GM21381 (cell line): ENCODE results near the gene ZEB1.
A peak's percentile ranks its signal among the peaks of the same experiment; 100 is the strongest.
"Not testable (repeated sequence)": the region's sequence is repeated elsewhere in the genome, so short reads cannot be mapped to it uniquely, and the experiment has no call there.

ENCODE experiments used
- ATAC-seq: cut with Tn5 transposase; IDR thresholded peaks from one replicate; pipeline ENCODE4 v1.9.1; 2021; ENCODE audit warnings: mild to moderate bottlenecking, moderate library complexity; ENCODE audit not compliant: unreplicated experiment

ZEB1 gene

GRCh38 chr10:31364238-31364637 is 45.2 kb downstream of the ZEB1 start:
- not testable (repeated sequence) for ATAC-seq

- ATAC-seq: no peak
These were observed 47.7 kb downstream of the ZEB1 start for GRCh38 chr10:31366703-31367102.

GRCh38 chr10:31368724-31369123 is 49.7 kb downstream of the ZEB1 start:
- ATAC-seq: no peak

DNA sequence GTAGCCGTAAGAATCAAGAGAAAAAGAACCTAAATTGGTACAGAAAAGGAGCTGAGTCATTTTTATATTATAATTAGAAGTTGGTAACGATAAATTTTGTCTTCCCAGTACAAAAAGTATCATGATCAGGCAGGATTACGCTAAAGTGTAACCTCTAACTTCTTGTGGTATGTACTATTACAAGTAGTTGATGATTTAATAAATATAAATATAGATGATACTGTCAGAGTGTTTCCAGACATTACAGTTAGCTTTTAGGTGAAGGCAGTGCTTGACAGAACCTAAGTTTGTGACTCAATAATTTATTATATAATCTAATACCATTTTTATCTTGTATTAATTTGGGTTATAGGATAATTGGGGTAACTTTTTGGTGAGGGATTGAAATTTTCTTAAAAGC is 53.4 kb downstream of the ZEB1 start:
- no peak for ATAC-seq

- no peak for ATAC-seq
These were observed 55.2 kb downstream of the ZEB1 start for GRCh38 chr10:31374146-31374696.

DNA sequence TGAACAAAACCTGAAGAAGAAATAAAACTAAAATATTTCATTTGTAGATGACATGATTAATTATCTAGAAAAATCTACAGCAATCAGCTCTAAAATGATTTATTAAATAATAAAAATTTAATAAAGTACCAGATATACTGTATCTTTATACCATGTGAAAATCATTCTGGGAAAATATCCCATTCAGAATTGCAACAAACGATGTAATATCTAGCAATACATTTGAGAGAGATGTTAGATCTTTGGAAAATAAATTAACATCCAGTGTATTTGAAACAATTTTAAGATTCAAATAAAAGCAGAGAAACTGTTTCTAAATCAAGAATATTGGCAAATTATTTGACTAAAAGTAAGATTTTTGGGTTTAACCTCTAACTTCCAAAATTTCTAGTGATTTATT is 62.2 kb downstream of the ZEB1 start:
- ATAC-seq: no peak

GRCh38 chr10:31381766-31382316 is 62.8 kb downstream of the ZEB1 start:
- ATAC-seq: no peak

DNA sequence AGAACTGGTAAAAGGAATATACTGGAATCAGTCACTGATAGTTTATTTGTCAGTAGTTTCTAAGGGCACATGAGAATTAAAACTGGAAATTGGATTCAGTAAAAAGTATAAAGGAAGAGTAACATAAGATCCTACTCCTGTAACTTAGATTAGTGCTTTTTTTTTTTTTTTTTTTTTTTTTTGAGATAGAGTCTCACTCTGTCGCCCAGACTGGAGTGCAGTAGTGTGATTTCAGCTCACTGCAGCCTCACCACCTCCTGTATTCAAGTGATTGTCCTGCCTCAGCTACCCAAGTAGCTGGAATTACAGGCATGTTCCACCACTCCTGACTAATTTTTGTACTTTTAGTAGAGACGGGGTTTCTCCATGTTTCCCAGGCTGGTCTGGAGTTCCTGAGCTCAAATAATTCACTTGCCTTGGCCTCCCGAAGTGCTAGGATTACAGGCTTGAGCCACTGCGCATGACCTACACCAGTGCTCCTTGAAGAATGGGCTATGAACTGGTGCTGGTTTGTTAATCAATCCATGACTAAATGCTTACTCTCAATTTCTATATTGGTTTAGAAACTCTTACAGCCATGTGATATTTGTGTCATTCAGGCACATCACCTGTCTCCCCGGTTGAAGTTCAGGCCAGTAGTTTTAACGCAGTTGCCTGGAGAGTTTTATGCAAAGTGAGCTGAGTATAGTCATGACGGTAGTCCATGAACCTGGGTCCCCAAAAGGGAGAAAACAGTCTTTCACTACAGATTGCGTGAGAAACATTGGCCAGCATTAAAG is 65.0 kb downstream of the ZEB1 start:
- peak; percentile 92 for ATAC-seq

GRCh38 chr10:31384589-31384949 is 65.6 kb downstream of the ZEB1 start:
- ATAC-seq: peak; percentile 26

DNA sequence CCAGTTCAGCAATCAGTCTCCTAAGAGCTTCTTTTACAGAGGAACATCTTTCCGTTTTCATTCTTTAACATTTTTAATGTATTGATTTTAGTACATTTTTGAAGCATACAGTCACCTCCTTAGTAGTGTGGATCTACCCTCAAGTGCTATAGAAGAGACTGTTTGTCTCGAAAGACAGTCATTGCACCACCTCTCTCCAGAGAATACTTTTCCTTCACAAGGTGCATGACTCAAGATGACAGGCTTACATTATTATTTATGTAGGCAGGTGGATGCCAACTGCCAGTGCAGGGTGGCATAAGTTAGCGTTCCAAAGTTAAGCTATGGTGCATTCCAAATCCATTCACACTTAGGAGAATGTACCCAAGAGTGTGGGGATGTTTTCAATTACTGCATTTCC is 71.8 kb downstream of the ZEB1 start:
- no peak for ATAC-seq

DNA sequence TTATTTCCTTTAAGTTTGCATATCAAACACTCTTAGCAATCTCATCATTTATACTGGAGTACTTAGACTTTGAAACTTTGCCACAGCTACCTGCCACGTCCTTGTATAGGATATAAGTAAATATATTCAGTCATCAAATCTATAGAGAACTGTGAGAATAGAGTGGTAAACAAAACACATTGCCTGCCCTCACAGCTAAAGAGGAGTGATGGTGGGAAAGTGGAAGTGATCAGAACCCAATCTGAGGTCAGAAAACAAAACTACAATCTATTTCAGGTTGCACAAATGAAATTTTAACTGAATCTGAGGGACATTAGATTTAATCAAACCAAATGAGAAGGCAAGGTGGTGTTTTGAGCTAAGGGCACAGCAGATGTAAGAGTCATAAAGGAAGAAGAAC is 74.8 kb downstream of the ZEB1 start:
- peak; percentile 49 for ATAC-seq

DNA sequence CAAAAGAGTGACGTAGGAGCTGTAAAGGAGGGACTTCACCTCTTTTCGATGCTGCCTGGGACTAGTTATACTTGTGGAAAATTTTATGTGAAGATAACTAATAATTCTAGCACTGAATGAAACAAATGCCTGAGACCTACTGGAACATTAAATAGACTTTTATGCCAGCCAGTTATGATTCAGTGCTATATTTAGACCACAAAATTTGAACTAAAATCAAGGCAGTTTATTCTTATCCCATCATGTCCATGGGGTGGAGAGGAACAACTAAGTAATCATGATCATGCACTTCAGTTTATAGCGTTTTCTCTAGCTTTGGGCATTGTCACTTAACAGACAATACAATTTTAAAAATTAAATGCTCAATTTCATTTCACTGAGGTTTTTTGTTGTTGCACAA is 76.7 kb downstream of the ZEB1 start:
- no peak for ATAC-seq

GRCh38 chr10:31396376-31396775 is 77.4 kb downstream of the ZEB1 start:
- ATAC-seq: no peak

DNA sequence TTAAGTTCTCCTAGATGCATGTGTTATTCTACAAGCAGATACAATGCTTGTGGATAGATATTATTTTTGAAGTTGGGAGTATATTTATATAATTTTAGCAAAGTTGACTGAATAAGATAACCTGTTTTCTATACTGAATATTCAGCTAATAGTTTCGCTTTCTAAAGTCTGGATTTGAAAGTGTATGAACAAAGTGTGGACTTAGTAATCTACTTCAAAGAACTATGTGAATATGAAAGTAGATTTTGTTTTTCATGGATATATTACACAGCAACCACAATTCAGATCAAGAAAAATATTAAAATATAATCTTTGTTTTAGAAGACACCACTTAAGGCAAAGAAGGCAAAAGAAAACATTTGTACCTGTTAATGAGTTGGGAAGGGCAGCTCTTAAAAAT is 78.8 kb downstream of the ZEB1 start:
- no peak for ATAC-seq

GRCh38 chr10:31399171-31399570 is 80.2 kb downstream of the ZEB1 start:
- no peak for ATAC-seq

- ATAC-seq: no peak
These were observed 80.6 kb downstream of the ZEB1 start for GRCh38 chr10:31399631-31400030.

DNA sequence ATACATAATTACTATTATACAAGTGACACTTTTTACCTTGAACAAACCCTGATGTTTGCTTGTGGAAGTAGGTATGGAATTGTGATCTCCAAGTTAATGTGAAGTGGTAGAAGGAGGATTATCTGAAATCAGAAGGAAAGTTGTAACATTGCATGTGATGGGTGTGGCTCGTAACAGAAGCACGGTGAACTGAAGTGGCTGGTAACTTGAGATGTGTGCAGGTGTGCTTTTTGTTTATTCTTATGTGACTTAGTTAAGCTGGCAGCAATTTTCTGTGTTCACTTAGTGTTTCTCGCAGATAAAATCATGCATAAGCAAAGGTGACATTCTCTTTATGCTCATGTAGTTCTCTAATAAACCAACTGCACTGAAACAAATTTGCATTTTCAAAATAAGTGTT is 82.3 kb downstream of the ZEB1 start:
- ATAC-seq: no peak

GRCh38 chr10:31404640-31405039 is 85.6 kb downstream of the ZEB1 start:
- no peak for ATAC-seq

DNA sequence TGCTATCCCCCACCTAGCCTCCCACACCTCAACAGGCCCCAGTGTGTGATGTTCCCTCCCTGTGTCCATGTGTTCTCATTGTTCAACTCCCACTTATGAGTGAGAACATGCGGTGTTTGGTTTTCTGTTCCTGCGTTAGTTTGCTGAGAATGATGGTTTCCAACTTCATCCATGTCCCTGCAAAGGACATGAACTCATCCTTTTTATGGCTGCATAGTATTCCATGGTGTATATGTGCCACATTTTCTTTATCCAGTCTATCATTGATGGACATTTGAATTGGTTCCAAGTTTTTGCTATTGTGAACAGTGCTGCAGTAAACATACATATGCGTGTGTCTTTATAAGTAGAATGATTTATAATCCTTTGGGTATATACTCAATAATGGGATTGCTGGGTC is 86.8 kb downstream of the ZEB1 start:
- not testable (repeated sequence) for ATAC-seq

- ATAC-seq: not testable (repeated sequence)
These were observed 93.4 kb downstream of the ZEB1 start for GRCh38 chr10:31412397-31412796.

- no peak for ATAC-seq
These were observed 94.3 kb downstream of the ZEB1 start for GRCh38 chr10:31413325-31413724.

DNA sequence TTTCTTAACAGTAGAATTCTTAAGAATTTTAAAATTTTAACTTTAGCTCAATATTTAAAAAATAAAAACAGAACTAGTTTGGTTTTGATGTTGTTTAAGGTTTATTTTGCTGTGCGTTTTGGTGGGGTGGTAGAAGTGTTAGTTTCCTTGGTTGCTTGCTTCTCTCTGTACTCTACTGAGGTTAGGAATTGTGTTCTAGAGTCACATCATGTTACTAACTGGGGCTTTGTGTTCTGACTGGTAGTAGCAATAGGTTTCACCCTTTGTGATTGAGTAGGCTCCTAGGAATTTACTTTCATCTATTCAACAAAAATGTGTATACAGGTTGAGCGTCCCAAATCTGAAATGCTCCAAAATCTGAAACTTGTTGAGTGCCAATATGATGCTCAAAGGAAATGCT is 99.5 kb downstream of the ZEB1 start:
- no peak for ATAC-seq
